ENCODE data around the gene TTLL11.

TTLL11 gene

DNA sequence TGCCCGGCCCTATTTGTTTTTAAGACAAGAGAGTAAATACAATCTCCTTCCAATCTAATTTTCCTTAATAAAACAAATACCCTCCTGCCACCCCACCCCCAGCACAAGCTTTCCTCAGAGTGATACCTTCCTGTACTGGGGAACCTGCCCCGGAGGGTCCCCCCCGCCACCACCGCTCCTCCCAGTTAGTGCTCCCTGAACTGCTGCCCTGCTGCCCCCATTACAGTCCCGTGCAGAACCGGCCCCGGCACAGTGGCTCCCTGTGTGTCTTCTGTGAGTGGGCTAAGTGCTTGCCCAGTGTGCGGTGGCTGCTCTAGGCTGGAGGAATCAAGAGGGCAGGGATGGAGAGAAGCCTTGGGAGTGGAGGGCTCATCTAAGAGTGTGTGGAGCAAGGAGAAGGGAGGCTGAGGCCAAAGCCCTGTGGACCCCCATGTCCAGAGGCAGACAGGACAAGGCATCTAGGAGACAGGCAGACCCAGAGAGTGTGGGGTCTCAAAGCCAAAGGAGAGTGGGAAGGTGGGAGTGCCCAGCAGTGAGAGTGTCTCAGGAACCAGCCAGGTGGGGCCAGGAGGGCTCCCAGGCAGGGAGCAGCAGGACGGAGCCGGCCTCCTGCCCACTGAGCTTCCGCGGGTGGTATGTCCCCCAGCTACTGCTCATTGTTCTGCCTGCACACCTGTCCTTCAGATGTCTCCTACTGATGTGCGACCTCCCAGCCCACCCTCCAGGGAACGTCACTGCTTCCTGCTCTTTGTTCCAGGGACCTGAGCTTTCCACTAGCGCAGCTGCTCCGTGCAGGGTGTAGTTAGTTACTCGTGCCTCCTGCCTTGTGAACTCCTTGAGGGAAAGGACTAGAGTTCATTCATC lies 312.7 kb downstream of the TTLL11 start:
- no peak for DNase-seq

DNA sequence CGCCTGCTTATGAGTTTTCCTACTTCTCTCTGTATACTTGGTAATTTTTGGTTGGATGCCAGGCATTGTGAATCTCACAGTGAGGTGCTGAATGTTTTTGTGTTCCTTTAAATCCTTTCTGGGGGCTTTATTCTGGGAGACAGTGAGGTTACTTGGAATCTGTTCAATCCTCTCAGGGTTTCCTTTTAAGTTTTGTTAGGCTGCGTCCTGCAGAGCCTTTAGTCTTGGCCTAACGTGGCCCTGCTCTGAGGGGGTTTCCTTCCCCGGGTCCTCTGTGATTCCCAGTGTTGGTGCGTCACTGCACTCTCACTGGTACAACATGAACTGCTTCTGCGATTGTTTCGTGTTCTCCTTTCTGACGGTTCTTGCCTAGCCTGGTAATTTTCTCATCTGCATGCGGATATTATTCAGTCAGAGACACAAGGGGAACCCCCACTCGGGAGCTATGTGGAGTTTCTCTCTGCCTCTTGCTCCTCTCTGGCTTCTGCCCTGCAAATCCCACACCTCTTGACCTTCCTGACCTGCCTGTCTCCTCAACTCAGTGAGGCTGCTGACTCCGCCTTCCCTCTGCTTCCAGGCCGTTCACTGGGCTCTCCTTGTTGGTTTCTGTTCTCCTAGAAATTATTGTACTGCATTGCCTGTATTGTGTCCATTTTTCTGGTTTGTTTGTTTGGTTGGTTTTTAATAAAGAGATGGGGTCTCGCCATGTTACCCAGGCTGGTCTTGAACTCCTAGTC lies 313.6 kb downstream of the TTLL11 start:
- no peak for DNase-seq

DNA sequence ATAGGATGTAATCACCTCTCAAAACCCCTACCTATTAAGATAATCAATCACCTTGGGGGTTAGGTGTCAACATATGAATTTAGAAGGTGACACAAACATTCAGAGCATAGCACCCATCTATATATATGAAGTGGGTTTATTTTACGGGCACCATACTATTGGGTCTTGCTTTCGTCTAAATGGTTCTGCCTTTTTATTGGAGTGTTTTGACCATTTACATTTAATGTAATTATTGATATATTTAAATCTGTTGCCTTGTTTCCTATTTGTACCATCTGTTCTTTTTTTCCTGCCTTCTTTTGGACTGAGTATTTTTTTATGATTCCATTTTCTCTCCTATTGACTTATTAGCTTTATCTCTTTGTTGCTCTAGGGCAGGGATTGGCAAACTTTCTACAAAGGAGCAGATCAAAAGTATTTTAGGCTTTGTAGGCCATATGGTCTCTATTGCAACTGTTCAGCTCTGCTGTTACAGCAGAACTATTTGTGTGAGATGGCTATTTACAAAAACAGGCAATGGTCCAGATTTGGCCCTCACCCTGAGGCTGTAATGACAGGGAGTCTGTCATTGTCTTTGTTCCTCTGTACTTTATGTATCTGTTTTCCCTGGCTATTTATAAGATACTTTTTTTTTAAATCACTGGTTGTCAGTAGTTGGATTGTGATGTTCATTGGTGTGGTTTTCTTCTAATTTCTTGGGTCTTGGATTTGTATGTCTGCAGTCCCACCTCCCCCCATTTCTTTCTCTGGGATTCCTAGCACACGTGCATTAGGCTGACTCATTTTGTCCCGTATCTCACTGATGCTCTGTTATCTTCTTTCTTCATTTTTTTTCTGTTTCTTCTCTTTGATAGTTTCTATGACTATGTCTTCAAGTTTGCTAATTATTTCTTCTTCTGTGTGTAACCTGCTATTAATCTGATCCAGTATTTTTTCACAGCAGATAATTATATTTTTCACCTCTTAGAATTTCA lies 314.6 kb downstream of the TTLL11 start:
- DNase-seq: no peak

DNA sequence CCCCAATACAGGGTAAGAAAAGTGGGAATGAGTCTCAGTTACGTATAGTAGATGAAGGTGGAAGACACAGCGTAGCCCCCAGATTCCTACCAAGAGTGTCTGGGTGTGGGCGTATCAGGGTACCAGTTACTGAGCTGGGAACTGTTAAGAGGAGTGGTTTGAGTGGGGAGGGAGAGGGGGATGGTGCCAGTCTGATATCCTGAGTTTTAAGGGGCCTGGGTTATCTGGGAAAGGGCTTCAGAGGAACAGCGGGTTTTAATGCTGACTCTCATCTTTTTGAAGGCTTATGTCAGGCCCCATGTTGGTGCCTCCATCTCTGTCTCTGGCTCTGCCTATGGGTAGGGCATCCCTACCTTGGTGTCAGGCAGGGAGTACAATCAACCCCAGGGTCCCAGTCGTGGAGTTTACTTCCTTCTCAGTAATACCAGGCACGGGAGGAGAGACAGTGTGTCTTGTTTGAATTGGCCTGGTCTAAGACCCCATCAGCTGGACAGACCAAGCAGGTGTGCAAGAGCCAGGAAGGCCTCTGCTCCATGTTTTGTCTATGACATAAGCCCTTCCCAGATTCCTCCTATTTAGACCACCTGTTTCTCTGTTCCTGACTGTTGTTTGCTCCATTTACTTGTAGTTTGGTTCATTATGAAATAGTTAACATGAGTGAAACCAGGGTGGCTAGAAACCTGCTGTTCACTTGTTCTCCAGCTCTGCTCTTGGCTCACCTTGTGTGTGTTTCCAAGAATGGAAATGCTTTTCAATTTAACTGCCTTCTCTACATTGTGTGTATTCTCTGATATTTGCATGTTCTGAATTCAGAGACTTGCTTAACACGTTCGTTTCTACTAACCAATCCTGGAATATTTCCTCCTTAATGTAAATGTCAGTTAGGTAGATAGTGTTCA lies 316.1 kb downstream of the TTLL11 start:
- no peak for DNase-seq

DNA sequence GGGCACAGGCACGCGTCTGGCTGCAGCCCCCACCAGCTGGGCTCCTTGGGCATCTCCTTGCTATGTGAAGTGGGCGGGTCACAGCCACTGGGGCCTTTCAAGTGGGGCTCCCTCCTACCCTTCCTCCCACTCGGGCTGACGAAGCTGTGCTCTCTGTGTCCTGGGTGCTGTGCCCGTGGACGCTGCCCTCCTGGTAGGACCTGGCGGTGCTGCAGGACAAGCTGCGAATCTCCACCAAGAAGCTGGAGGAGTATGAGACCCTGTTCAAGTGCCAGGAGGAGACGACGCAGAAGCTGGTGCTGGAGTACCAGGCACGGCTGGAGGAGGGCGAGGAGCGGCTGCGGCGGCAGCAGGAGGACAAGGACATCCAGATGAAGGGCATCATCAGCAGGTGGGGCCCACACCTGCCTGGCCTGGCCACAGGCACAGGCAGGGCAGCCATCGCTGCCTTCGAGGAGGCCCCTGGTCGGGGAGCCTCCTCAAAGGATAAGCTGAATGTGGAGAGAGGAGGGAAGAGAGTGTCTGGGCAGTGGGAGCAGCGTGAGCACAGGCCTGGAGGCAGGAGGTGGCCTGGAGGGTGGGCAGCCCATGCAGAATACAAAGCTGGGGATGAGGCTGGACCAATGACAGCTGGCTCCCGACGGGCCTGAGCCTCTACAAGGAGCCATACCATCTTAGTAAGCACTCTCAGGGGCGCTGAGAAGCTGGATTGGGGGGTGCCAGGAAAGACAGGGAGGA lies 316.9 kb downstream of the TTLL11 start:
- DNase-seq: no peak

GRCh38 chr9:121774715-121775613 lies 318.1 kb downstream of the TTLL11 start:
- no peak for DNase-seq

GRCh38 chr9:121773954-121774714 lies 319.0 kb downstream of the TTLL11 start:
- DNase-seq: no peak

DNA sequence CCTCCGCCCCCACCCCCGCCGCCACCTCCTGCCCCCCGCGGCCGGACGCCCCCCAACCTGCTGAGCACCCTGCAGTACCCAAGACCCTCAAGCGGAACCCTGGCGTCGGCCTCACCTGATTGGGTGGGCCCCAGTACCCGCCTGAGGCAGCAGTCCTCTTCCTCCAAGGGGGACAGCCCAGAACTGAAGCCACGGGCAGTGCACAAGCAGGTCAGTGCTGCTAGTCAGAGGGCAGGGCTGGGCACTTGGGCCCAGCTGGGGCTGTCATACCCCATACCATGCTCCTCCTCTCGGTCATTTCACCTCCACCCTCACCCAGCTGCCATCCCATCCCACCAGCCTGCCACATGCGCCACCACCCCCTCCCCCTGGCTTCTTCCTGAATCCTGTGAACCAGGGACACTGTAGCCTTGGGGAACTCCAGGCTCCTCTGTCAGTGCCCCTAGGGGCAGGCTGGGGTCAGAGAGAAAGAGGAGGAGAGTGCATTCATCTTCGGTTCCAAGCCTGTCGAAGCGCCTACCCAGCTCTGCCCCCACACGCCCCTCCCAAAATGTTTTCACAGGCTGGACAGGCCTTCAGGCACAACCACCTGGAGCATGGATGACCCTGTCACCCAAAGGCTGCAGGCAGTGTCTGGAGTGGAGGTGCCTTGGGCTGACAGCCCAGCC lies 319.7 kb downstream of the TTLL11 start:
- no peak for DNase-seq

DNA sequence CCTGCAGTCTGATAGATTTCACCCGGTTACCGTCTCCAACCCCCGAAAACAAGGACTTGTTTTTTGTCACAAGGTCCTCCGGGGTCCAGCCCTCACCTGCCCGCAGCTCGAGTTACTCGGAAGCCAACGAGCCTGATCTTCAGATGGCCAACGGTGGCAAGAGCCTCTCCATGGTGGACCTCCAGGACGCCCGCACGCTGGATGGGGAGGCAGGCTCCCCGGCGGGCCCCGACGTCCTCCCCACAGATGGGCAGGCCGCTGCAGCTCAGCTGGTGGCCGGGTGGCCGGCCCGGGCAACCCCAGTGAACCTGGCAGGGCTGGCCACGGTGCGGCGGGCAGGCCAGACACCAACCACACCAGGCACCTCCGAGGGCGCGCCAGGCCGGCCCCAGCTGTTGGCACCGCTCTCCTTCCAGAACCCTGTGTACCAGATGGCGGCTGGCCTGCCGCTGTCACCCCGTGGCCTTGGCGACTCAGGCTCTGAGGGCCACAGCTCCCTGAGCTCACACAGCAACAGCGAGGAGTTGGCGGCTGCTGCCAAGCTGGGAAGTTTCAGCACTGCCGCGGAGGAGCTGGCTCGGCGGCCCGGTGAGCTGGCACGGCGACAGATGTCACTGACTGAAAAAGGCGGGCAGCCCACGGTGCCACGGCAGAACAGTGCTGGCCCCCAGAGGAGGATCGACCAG lies 320.4 kb downstream of the TTLL11 start:
- no peak for DNase-seq
